ENCODE data around the gene MEIOSIN.
A peak's percentile ranks its signal among the peaks of the same experiment; 100 is the strongest.

Gene MEIOSIN

DNA sequence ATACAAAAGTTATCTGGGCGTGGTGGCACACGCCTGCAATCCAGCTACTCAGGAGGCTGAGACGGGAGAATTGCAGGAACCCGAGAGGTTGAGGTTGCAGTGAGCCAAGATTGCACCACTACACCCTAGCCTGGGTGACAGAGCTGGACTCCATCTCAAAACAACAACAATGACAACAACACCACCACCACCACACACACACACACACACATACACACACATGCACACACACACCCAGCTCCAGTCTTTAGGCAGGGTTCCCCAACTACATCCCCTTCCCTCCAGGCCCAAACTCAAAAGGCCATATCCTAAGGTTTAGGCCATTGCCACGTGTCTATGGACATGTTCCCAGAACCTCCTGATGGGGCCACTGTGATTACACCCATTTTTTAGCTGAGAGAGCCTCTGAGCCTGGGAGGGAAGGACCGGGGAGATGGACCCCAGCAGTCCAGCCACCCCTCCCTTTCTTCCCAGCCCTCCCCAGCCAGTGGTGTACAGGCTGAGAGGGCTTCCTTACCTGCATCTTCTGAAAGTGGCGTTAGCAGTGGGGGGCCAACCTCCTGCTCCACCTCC, 68.5 kb downstream of the MEIOSIN start:
- DNase-seq (ENCODE audit: low read depth), result no peak

DNA sequence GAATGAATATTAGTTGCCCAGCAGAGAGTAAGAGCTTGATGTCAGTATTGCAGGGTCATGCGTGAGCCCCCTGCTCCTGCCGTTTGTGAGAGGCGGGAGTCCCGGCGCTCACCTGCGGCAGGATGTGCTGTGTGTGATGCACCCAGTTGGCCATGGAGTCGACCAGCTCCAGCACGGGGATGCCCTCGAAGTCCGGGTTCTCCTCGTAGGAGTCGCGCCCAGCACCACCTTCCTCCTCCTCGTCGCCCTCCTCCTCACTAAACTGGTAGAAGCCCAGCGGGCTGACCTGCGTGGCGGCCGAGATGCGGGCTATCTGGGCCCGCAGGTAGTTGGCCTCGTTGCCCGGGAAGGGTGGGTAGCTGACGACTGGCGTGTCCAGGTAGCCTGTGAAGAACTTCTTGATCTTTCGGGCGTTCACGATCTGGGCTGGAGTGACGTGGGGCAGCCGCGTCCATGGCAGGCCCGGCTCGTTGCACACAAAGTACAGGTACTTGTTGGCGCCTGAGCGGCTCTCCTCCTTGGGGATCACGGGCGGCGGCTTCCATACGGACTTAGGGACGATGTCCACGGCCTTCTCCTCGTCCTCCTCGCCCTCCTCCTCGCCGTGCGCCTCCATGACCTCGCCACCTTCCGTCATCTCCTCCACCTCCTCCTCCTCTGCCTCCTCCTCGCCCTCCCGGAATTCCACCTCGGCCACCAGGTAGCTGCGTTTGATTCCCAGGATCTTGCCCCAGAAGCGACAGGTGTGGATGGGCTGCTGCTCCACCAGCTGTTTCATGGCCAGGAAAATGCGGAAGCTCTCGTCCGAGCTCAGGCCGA, 71.1 kb downstream of the MEIOSIN start:
- no peak for DNase-seq (ENCODE audit: low read depth)

DNA sequence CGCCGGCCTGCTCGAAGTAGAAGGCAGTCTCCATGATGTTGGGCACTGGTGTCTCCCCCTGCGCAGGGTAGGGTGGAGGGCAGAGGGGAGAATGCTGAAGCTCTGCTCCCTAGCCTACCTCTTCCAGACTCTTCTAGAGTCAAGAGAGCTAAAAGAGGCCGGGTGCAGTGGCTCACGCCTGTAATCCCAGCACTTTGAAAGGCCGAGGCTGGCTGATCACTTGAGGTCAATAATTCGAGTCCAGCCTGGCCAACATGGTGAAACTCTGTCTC, 71.7 kb downstream of the MEIOSIN start:
- DNase-seq (ENCODE audit: low read depth), result no peak

DNA sequence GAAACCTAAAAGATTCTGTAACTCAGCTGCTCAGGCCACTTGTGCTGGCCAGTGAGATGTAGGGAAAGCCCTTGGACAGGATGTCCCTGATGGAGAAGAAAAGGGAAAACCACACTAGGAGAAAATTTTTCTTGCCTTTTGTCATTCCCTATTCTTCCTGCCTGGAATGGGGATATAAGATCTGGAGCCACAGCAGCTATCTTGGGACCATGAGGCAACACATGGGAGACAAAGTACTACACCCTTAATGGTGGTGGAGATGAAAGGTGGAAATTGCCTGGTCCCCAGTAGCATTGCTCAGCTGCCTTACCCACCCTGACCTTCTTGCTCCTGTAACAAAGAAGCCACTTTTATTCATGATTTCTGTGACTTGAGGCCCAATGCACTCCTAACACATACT, 72.5 kb downstream of the MEIOSIN start:
- DNase-seq (ENCODE audit: low read depth), result no peak

GRCh38 chr19:45809643-45810159, 76.5 kb downstream of the MEIOSIN start:
- DNase-seq (ENCODE audit: low read depth), result peak; percentile 73

DNA sequence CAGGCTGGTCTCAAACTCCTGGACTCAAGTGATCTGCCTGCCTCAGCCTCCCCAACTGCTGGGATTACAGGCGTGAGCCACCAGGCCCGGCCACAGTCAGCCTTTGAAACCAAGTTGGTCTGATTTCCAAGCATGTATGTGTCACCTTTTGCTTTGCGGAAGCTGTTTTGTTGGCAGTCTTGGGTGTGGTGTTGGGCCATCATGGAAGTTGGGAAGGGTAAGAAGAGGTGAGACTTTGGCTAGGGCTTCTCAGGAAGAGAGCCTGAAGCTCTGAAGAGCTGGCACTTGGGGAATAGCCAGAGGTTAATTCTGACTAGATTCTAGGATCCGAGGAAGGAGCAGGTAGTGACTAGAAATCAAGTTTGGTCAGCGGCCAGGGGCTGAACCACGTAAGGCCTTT, 79.1 kb downstream of the MEIOSIN start:
- DNase-seq (ENCODE audit: low read depth), result no peak

Data from fibroblast of gingiva (primary cell).